Adrenal gland (tissue), 5 donors: ENCODE results near the gene FMO2.

Experiments
- CTCF ChIP-seq, 6 experiments: fragments of 450-650 bp in 4 of 6; fragments of 200-600 bp in 2 of 6; sonication (generic) in 1 of 6; IDR thresholded peaks; 1 replicate in 5 of 6; 2 replicates in 1 of 6; pipeline versions ENCODE4 v1.5.1 to v1.8.0; 2016 to 2021; ENCODE audit warnings: antibody characterized with exemption in 6 of 6, mild to moderate bottlenecking in 2 of 6, moderate library complexity in 1 of 6
- POLR2A ChIP-seq, 2 donors: fragments of 450-650 bp; IDR thresholded peaks; one replicate each; pipeline ENCODE4 v1.6.1; 2017; ENCODE audit warnings: antibody characterized with exemption in 2 of 2, mild to moderate bottlenecking in 2 of 2, moderate library complexity in 1 of 2
- donor health status: DM: no; HTN: no; CAD: no.

- TF ChIP-seq CTCF (IDR thresholded peaks at IDR 0.05) = no peak
- no peak for TF ChIP-seq POLR2A (IDR thresholded peaks at IDR 0.05)
Measured at GRCh38 chr1:171159148-171159547, 26.0 kb upstream of the FMO2 start.
